ENCODE results near the gene TMEM267. TPM values are rescaled to one million over a fixed set of nuclear protein-coding genes. Genes with fewer than 3 reads are reported as not detected.

TMEM267 gene
- total and polyA plus RNA-seq, 10 of the 15 experiments (the other 5 are each of a cell fraction or from before 2014, with no cell fraction given): 7.7 to 37.3 (median 13.3) TPM

DNA sequence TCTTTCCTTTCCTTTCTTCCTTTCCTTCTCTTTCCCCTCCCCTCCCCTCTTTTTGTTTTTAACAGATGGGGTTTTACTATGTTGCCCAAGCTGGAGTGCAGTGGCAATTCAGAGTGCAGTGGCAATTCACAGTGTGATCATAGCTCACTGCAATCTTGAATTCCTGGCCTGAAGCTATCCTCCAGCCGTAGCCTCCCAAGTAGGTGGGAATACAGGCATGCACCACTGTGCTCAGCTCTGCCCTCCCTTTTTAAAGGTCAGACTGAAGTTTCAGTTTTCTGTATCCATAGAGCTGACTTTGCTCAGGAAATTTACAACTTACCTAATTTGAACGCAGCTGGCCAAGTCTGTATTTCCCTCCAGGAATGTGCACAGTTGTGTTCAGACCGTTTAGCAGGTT lies 72.2 kb downstream of the TMEM267 start:
- FAIRE-seq (no peak), DNase-seq (ENCODE audit: low read depth, low spot score) (no peak), ATAC-seq (no peak)
- Histone ChIP-seq H3K4me3 (no peak overlapping the region), H3K36me3 (ENCODE audit: control insufficient read depth in 2 of 2, insufficient read depth in 2 of 2, low read length in 1 of 2) (no peaks in the 10 kb centered on the region), H4K20me1 (ENCODE audit: control insufficient read depth, insufficient read depth) (no peaks in the 10 kb centered on the region), H3K9ac (ENCODE audit: control insufficient read depth, insufficient read depth, low read length) (no peak overlapping the region), H3K4me2 (ENCODE audit: control insufficient read depth, insufficient read depth) (no peak overlapping the region), H3K9me3 (replicated peaks; ENCODE audit: control insufficient read depth, insufficient read depth, low read length) (no peaks in the 10 kb centered on the region; the same call in 2 of the 3 replicates), H3K27ac (ENCODE audit: control insufficient read depth, insufficient read depth) (no peak overlapping the region), H3K27me3 (replicated peaks in 1 of 2; ENCODE audit: control insufficient read depth in 2 of 2, insufficient read depth in 2 of 2, low read length in 1 of 2) (no peaks in the 10 kb centered on the region), H3K4me1 (ENCODE audit: control insufficient read depth, insufficient read depth, low read length) (no peaks in the 10 kb centered on the region), H2AFZ (ENCODE audit: control insufficient read depth, low read depth, low read length) (no peak overlapping the region), H3K79me2 (ENCODE audit: control insufficient read depth, insufficient read depth, low read length) (no peaks in the 10 kb centered on the region)
- ChIA-PET POLR2A (no interaction called here), RAD21 (ENCODE audit: unreplicated experiment) (no interaction called here), SMC1A (ENCODE audit: uncharacterized antibody, unreplicated experiment) (interaction anchor here (1.0 to 1.8 kb wide), 3 partner anchors 18 to 73 kb away, joined by 3 to 4 read pairs (median 3); no protein-coding TSS in a partner anchor), CTCF (interaction anchor here (0.7 to 2.8 kb wide), 4 partner anchors 11 to 72 kb away, joined by 3 to 10 read pairs (median 6); partner anchors contain the start of gene TMEM267)
- in situ Hi-C loops (cut with MboI) (no loop called here), intact Hi-C loops (cut with micrococcal nuclease; ENCODE audit: unreplicated experiment) (no loop called here)
- BruUV-seq (replicated peaks): no TSS peak
- 81% methylated on average over 3 of the region's 3 CpGs for WGBS (ENCODE audit: insufficient coverage, insufficient replicate concordance, low lambda C conversion rate, missing lambda C conversion rate)
- no peak for TF ChIP-seq MEF2B (IDR thresholded peaks at IDR 0.05; ENCODE audit: partially characterized antibody, poor library complexity, severe bottlenecking)
- no peak for TF ChIP-seq TAF1 (IDR thresholded peaks at IDR 0.05; ENCODE audit: borderline replicate concordance, low read depth, low read length)
- no peak for TF ChIP-seq HDAC2 (IDR thresholded peaks at IDR 0.05)
- TF ChIP-seq YY1 (IDR thresholded peaks at IDR 0.05; ENCODE audit: low read depth, low read length): no peak
- no peak for TF ChIP-seq BACH1 (IDR thresholded peaks at IDR 0.05; ENCODE audit: borderline replicate concordance)
- no peak for TF ChIP-seq JUND (IDR thresholded peaks at IDR 0.05; ENCODE audit: low read depth, low read length)
- no peak for TF ChIP-seq KAT2A (conservative IDR thresholded peaks at IDR 0.05; ENCODE audit: control insufficient read depth, low read depth, low read length)
- TF ChIP-seq HDAC6 (IDR thresholded peaks at IDR 0.05; ENCODE audit: unreplicated experiment): no peak
- TF ChIP-seq POLR2AphosphoS5 (IDR thresholded peaks at IDR 0.05; ENCODE audit: low read length): no peak
- TF ChIP-seq RCOR1 (conservative IDR thresholded peaks at IDR 0.05; ENCODE audit: low read depth, low read length): no peak
- no peak for TF ChIP-seq TARDBP (IDR thresholded peaks at IDR 0.05; ENCODE audit: borderline replicate concordance)
- TF ChIP-seq E4F1 (IDR thresholded peaks at IDR 0.05; ENCODE audit: borderline replicate concordance, partially characterized antibody): no peak
- TF ChIP-seq, protein P1, sequence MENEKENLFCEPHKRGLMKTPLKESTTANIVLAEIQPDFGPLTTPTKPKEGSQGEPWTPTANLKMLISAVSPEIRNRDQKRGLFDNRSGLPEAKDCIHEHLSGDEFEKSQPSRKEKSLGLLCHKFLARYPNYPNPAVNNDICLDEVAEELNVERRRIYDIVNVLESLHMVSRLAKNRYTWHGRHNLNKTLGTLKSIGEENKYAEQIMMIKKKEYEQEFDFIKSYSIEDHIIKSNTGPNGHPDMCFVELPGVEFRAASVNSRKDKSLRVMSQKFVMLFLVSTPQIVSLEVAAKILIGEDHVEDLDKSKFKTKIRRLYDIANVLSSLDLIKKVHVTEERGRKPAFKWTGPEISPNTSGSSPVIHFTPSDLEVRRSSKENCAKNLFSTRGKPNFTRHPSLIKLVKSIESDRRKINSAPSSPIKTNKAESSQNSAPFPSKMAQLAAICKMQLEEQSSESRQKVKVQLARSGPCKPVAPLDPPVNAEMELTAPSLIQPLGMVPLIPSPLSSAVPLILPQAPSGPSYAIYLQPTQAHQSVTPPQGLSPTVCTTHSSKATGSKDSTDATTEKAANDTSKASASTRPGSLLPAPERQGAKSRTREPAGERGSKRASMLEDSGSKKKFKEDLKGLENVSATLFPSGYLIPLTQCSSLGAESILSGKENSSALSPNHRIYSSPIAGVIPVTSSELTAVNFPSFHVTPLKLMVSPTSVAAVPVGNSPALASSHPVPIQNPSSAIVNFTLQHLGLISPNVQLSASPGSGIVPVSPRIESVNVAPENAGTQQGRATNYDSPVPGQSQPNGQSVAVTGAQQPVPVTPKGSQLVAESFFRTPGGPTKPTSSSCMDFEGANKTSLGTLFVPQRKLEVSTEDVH (IDR thresholded peaks at IDR 0.05; ENCODE audit: low read depth, partially characterized antibody): no peak
- no peak for TF ChIP-seq MYC (IDR thresholded peaks at IDR 0.05; ENCODE audit: insufficient read depth, insufficient read length, insufficient replicate concordance, low read length, severe bottlenecking)
- TF ChIP-seq FOXK2 (IDR thresholded peaks at IDR 0.05): no peak

Measured in GM12878 (cell line).